Activated T-cell treated with anti-CD3 and anti-CD28 coated beads for 4 hours (primary cell): ENCODE data around the gene ANKRD29.

Experiments
- DNase-seq: peaks from one replicate; pipeline ENCODE4 v3.0.0-alpha.2; 2020

ANKRD29 gene

DNA sequence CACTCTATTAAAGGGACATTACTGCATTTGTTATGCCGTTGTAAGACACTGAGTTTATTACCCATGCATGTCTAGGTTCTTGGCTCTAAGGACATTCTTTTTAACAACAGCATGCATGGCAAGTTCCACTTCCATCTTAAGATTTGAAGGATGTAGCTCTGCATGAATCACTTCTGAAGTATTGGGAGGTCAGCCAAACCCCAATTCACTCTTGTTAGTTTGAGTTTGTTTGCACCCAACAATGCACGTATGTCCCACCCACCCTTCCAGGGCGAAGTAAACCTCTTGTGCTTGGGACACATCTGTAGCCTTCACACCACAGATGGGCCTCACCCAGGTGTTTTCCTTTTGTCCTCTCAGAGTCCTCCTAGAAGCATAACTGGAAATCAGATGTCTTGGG, 21.0 kb upstream of the ANKRD29 start:
- no peak for DNase-seq

DNA sequence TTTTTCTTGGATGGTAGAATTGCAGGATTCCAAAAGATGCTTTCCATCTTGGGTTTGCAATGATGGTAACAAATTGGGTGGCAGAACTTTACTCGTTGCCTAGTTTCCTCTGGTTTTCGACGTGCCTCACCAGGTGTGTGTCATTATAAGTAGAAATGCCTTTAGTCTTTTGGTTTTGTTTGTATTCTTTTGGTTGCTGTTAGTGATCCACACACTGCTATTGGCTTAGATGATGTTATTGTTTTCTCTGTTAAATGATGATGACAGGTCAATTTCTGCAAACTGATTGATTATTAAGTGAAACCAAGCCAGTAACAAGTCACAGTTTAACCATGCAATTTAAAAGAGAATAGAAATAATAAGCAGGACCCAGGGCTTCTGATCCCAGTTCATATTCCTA, 20.4 kb upstream of the ANKRD29 start:
- no peak for DNase-seq

DNA sequence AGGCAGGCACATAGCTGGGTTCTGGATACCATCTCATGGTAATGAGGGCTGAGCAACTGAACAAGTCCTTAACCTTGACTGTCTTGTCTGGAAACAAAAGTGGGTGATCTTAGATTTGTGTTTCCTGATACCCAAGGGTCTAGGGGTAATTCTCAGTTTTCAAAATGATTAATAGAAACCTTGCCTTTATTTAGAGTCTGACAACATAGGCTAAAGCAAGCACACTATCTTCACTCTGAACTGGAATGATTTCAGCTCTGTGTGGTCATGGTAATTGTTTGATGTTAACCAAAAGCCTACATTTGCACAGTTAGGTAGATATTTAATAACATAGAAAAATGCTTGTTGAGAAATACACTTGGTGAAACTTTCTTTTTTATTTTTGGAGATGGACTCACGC, 19.8 kb upstream of the ANKRD29 start:
- DNase-seq, result no peak

DNA sequence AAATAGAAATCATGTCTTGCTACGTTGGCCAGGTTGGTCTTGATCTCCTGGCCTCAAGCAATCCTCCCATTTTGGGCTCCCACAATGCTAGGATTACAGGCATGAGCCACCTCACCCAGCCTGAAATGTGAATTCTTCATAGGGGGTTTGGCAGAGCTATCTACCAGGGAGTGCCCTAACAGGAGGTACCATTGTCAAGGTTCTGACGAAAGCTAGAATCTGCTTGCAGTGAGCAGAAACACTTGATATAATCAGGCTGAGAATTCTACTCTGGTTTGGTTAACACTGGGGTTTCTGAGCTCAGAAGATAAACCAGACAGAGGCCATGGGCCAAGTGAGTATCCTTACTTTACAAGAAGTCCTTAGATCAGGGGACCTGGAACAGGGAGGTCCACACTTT, 19.3 kb upstream of the ANKRD29 start:
- DNase-seq, result no peak

DNA sequence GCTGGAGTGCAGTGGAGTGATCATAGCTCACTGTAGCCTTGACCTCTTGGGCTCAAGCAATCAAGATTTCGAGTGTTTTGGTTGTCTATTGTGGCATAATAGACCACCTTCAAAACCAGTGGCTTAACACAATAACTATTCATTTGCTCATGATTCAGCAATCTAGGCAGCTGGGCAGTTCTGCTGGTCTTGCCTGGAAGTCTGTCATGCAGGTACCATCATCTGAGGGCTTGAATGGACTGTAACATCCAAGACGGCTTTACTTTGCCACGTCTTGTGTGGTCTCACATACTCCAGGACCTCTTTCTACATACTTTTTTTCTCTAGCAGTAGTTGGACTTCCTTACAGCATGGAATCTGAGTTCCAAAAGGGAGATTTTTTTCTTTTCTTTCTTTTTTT, 13.2 kb upstream of the ANKRD29 start:
- no peak for DNase-seq

DNA sequence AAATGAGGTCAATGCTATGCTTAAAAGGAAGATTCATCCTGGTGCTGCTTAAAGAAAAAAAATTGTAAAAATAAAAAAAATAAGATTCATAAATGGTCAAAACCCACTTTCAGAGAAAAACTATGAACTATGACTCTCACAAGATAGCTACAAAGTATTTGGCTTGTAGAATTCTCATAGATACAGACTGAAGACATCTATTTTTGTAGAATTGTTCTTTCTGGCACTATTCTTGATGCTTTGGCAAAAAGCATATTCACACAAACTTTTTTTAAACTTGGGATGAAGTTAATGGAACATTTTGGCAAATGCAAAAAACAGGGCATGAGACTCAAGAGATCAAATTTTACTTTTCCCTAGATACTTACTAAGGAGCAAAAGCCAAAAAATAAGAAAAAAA, 12.5 kb upstream of the ANKRD29 start:
- no peak for DNase-seq

DNA sequence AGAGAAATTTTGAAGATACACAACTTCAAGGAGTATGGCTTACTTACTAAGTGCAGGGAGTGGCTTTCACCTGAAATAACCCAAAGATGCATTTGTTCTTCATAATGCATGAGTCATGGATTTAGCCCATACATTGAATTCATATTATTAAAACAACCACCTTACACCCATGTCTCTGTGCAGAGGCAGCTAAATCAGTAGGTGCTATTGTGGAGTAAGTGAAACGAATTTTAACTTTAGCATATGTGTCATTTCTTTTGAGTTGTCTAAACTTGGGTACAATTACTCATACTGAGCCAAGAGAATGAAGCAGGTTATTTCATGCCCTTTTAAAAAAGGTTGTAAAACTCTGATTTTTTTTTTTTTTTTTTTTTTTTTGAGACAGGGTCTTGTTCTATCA, 11.0 kb upstream of the ANKRD29 start:
- no peak for DNase-seq

DNA sequence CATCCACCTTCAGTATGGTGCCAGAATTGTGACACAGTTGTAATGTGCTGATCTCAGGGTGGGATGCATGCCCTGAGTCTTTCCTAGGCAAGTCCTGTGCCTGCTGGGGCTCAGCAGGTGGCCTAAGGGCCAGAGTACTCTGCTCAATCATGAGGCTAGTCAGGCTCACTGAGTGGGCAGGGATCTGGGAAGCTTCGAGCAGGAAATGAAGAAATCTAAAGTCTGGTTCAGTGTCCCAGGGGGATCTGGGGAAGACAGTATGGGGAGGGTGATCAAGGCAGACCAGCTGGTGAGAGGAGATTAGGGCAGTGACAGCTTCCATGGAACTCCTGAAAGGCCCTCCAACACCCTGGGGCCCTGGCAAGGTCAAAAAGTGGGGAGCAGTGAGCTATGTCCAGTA, 8.9 kb upstream of the ANKRD29 start:
- DNase-seq, result no peak

DNA sequence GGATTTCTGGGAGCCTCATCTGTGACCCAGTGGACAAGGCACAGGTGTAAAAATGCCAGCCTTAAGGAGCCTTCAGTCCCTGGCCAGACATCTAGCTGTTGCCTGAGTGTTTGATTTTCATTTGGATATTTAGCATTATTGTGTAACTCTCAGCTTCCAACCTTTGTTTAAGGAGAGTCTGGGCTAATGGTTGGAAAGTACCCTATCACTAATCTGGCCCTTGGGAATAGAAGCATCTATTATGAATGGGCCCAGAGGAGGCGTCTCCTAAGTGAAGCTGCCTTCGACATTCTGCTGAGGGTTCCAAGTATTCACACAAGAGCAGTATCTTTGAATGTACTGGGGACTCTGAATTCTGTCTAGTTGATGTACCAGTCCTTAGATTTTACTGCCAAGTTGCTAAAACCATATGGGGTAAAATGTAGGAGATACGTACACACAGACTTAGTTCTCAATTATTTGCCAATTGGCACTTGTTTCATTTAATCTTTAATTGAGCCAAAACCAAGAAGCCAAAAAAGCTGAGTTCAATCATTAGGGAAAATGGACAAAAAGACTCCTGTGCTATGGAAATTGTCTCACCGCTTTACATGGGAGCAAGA, 7.2 kb upstream of the ANKRD29 start:
- DNase-seq, result no peak

DNA sequence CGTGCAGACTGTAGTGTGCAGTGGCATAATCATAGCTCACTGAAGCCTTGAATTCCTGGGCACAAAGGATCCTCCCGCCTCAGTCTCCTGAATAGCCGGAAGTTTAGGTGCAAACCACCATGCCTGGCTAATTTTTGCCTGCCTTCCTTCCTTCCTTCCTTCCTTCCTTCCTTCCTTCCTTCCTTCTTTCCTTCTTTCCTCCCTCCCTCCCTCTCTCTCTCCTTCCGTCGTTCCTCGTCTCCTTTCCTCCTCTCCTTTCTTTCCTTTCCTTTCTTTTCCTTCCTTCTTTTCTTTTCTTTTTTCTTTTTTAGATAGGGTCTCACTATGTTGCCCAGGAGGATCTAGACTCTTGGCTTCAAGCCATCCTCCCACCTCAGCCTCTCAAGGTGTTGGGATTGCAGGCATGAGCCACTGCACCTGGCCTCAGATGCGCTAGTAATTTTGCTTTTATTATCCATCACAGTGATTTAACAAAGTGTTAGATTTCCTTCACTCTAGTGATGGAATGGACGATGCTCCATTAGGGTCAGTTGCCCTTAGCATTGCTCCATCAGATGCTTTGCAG, 6.6 kb upstream of the ANKRD29 start:
- DNase-seq, result no peak

DNA sequence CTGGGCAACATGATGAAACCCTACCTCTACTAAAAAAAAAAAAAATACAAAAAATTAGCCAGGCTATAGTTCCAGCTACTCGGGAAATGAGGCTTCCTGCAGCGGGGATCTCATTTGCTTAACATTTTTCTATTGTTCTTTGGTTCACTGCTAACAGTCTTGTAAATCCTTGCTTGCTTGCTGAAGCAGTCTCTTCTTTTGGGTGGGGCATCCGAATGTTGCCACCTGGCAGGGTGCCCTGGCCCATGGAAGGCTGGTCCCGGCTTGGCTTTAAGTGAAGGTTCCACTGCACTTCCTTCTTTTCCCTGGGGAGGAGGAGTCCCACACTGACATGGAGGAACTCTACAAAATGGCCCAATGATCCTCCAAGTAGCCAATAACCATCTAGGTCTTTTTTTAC, 6.0 kb upstream of the ANKRD29 start:
- DNase-seq, result no peak

DNA sequence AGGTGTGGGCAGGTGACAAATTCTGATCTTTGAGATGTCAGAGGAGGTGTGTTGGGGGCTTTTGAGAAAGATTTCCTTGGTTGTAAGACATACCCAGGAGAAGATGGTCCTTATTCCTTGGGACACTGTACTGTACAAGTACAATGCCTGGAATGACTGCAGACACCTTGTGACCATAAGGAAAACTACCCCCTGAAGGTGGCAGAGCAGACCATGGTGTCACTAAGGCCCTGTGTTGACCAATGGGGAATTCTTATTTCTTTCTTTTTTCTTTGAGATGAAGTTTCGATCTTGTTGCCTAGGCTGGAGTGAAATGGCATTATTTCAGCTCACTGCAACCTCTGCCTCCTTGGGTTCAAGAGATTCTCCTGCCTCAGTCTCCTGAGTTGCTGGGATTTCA, 4.4 kb upstream of the ANKRD29 start:
- no peak for DNase-seq

DNA sequence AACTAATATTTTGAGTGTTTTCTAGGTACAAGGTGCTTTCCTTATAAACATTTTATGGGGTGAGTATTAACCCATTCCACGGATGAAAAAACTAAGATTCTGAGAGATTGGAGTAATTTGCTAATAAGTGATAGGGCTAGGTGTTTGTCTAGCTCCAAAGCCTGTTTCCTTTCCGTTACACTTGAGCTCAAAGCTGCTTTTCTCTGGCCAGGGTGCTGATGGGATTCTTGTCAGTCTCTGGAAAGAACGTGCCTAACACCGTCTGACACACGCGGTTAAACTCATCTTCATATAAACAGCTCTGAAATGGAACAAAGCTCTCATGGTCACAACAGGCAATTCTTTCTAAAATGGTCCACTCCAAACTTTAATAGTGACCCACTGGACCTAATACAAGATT, 2.0 kb upstream of the ANKRD29 start:
- no peak for DNase-seq

DNA sequence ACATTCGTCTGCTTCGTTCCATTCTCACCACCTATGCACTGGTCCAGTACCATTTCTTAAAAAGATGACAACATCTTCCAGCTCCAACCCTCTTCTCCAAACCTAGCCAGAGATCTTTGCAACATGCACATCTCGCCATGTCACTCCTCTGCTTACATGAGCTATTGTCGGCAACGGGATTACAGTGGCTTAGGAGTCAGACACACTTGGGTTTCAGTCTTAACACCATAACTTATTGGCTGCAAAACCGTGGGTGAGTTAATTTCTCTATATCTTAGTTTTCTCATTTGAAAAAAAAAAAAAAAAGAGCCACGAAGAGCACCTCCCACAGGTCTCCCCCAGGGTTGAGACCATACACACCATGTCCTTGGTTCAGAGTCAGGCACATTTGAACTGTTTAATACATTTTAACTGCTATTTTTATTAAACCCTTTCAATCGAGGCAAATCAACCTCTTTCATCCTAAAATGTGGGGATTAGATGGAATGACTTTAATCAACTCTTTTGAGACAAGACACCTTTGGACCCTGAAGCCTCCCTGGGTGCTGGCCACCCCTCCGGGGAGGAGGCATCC, 889 bp downstream of the ANKRD29 start:
- DNase-seq, result no peak

DNA sequence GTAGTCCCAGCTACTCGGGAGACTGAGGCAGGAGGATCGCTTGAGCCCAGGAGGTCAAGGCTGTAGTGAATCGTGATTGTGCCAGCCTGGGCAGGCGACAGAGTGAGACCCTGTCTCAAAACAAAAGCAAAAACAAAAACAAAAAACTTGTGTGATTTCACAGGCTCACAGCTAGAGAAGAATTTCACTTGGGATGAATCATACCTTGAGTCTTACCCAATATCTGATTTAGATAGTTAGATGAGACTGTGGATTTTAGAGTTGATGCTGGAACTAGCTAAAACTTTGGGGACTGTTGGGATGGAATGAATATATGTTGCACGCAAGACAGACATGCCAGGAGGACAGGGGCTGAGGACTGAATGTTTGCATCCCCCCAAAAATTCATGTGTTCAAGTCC, 4.4 kb downstream of the ANKRD29 start:
- DNase-seq, result no peak

DNA sequence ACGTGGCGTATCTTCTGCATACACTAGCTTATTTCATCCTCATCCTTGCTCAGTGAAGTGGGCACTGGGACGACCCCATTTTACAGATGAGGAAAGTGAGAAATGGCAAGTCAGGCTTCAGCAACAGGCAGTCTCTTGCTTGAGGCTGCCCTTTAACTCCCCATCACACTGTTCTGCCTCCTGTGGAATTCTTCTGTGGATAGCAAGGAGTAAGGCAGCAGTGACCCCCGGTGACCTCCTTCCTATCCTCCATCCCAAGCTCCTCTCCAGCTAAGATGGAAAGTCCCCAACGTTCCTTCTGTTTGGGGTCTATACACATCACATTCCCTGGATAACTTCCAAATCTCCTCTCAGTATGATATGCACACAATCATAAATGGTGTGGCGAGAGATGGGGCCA, 10.5 kb downstream of the ANKRD29 start:
- DNase-seq, result no peak

DNA sequence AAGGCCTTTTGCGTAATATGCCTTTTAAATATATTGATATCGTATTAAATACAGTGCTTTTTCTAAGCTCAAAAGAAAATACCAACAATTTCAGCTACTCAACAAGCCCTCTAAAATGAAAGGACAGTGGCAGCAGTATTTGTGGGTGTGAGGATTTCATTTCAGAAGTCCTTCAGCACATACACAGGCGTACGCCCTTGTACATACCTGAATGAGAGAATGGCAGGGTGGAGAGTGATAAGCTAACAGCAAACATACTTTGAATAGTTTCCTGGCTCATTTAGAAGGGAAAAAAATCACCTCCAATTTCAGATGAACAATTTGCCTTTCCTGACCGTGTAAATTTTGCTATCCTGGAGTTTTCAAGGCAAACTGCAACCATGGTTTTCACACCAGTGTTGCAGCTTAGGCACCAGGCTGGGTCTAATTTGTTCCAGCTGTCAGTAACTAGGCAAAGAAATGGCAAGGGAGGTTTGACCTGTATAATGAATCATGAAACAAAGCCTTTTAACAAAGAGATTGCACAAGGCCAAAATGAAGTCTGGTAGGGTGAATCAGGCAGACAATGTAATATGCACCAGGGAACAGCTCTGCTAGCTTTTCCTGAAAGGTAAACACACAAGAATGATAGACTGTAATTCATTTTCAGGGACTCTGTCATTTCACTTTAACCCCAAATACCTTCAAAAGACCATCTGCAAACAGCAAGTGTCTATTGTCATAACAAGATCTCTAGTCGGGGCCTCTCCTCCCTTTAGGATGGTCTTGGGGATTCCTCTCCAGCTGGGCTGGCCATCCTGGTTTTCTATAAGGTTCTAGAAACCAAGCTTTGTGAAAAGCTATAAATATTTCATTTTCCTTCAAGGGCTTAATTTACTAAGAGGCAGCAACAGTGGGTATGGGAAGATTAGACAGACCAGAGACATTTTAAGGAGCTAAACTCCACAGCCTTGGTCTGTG, 11.5 kb downstream of the ANKRD29 start:
- DNase-seq, result no peak

DNA sequence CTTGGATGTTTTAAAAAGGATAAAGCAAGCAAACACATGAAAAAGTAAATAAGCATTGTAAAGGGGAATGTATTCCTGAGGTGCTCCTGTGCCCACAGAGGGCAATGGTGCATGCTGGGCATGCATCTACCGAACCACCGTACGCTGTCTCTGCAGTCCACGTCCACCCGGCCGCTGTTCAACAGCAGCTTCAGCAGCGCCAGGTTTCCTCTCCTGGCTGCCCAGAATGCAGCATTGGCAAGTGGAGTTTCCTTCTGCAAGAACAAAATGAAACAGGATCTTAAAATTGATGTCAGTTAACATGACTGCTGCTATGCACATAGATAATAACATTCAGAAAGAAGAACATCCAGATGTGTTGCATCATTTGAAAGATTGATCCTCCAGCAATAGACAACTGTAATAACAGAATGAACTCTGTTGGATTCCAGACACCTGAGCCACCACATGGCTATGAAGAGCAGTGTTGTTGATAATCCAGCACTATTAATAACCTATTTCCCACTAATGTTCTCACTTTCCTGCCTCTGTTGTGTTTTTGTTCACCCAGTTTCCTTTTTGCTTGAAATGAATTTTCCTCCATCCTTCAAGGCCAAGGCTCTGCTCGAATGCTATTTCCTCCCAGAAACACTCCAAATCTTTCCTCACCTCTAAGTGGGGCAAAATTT, 13.6 kb downstream of the ANKRD29 start:
- no peak for DNase-seq

DNA sequence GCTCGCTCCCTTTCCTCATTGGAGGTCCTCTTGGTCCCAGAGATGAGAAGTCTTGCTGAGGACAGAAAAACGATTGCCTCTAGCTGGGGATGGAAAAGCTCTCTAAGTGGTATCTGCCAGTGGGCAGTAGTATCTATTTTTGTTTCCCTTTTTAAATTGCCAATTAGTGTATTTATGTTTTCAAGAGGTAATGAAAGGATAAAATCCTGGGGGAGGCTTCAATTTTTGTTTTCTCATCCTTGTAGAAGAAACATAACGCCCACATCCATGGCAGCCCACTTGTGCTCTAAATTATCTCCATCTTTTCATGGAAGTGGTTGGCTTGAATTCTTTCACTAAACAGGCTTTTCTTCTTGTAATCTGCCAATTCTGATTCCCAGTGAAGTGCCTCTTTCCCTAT, 14.3 kb downstream of the ANKRD29 start:
- DNase-seq, result no peak

DNA sequence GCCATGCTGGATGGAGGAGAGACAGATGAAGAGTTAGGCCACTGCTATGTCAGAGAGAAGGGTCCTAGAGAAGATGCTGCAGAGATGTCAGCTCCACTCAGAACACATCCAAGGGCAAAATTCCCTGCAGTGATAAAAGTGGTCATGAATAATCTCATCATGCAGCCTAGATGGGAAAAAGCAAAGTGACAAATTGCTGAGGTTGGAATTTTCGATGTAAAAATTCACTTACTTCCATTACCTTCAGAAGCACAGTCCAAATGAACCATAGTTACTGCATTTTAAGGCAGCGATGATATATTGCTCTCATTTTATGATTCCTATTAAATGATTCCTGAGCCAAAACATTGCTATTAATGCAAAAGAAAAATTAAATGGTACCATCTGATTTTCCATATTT, 16.4 kb downstream of the ANKRD29 start:
- DNase-seq, result no peak

DNA sequence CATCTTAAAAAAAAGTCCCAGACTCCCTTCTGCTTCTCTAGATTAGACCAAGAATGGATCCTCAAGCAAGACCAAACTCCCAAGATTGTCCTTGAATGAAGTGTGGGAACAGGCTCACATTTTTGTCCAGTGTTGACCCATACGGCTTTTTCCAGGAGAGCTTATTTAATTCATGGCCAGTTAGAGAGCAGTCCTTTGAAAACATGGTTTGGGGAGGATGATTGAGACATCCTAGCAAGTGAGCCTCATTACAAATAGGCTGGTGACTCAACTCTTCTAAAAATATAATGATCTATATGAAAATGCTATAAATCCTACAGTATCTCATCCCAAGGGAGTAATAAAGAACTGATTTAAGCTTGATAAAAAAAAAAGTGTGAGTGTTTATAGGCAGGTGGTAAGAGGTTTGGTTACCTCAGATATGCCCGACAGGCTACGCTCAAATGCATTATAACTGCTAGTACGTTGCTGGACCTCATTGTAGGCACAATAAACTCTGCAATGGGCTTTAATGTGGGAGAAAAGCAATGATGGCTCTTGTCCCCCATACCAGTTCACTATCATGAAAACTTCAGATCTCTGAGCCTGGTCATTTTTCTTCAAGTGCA, 17.0 kb downstream of the ANKRD29 start:
- no peak for DNase-seq

DNA sequence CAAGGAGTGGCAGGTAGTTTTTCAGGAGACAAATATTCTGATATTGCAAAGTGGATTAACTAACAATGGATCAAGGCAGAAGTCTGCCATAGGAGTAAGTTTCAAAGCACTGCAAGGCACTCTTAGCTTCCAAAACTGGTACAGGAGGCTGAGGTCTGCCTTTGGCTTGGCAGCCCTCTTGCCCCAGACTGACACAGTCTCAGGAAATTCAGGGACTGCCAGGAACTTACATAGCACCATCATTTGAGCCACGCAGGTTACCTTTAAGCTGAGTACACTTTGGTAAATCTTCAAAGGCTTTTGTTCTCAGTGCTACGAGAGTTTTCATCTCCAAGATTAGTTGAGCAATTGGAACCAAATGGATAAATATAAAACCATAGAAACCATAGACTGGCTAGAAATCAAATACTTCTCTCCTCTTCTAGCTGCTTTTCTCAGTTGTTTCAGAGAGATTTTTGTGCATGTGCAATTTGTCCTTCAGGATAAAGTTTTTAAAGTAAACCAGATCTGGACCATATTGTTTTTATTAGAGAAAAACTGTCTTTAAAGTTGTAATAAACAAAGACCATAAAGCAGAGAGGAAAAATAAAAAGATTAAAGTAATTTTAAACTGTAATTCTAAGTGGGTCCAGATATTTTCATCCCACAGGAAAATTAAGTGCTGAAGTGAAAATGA, 18.8 kb downstream of the ANKRD29 start:
- DNase-seq, result no peak
